GM12891 (cell line): Measurements from ENCODE around the gene LYPD6.

Experiments
- POLR2A ChIP-seq: IDR thresholded peaks from 2 replicates; pipeline ENCODE4 v1.6.1; 2011; ENCODE audit warnings: low read depth, low read length, control low read depth
- POLR2AphosphoS5 ChIP-seq: IDR thresholded peaks from 2 replicates; pipeline ENCODE4 v1.6.1; 2011; ENCODE audit warnings: low read depth, low read length, control low read depth

- TF ChIP-seq POLR2AphosphoS5: no peak
- no peak for TF ChIP-seq POLR2A
Observed at GRCh38 chr2:149291881-149292280, 38.5 kb upstream of the LYPD6 start.
